ENCODE data around the gene CAMK2A.

CAMK2A gene

GRCh38 chr5:150183436-150183835 is 106.1 kb downstream of the CAMK2A start:
- no peak for DNase-seq

GRCh38 chr5:150182774-150183173 is 106.8 kb downstream of the CAMK2A start:
- DNase-seq: no peak

- DNase-seq: no peak
These were observed 107.6 kb downstream of the CAMK2A start for GRCh38 chr5:150181766-150182545.

- no peak for DNase-seq
These were observed 108.5 kb downstream of the CAMK2A start for GRCh38 chr5:150181027-150181426.

GRCh38 chr5:150180241-150181026 is 109.1 kb downstream of the CAMK2A start:
- no peak for DNase-seq

- no peak for DNase-seq
These were observed 110.5 kb downstream of the CAMK2A start for GRCh38 chr5:150179019-150179620.

GRCh38 chr5:150178262-150178661 is 111.3 kb downstream of the CAMK2A start:
- no peak for DNase-seq

GRCh38 chr5:150177721-150178120 is 111.9 kb downstream of the CAMK2A start:
- DNase-seq: no peak

GRCh38 chr5:150176745-150177477 is 112.7 kb downstream of the CAMK2A start:
- no peak for DNase-seq

GRCh38 chr5:150175536-150175935 is 114.0 kb downstream of the CAMK2A start:
- no peak for DNase-seq

- DNase-seq: no peak
These were observed 114.5 kb downstream of the CAMK2A start for GRCh38 chr5:150175076-150175475.

- no peak for DNase-seq
These were observed 115.3 kb downstream of the CAMK2A start for GRCh38 chr5:150174285-150174684.

GRCh38 chr5:150173161-150173560 is 116.4 kb downstream of the CAMK2A start:
- no peak for DNase-seq

- DNase-seq: no peak
These were observed 117.0 kb downstream of the CAMK2A start for GRCh38 chr5:150172556-150172955.

GRCh38 chr5:150172145-150172544 is 117.4 kb downstream of the CAMK2A start:
- DNase-seq: no peak
